Calu3 (cell line): ENCODE measurements around the gene TDRD12. TPM values are rescaled to one million over a fixed set of nuclear protein-coding genes. Genes with fewer than 3 reads are reported as not detected.
A peak's percentile ranks its signal among the peaks of the same experiment; 100 is the strongest.

Source experiments
- BruUV-seq: library from RNA; stranded (reverse); fragments of 400-500 nt; replicated peaks from 2 replicates; lab custom pipeline; 2021; lab: Mats Ljungman, UMichigan
- CTCF ChIA-PET: fragments of 300-600 bp; sonication (Branson Sonifier 250); formaldehyde crosslinking; loops from one replicate; lab custom pipeline; 2022; ENCODE audit warnings: antibody characterized with exemption; lab: Charles Lee
- DNase-seq: peaks from one replicate; pipeline ENCODE4 v3.0.0; 2022
- H3K27ac Mint-ChIP-seq: one replicate; pipeline ENCODE4 v1.8.0; 2022; ENCODE audit warnings: mixed read lengths; ENCODE audit not compliant: unreplicated experiment
- H3K27me3 Mint-ChIP-seq: one replicate; pipeline ENCODE4 v1.8.0; 2022; ENCODE audit warnings: mixed read lengths; ENCODE audit not compliant: unreplicated experiment
- H3K36me3 Mint-ChIP-seq: one replicate; pipeline ENCODE4 v1.8.0; 2022; ENCODE audit warnings: mild to moderate bottlenecking, moderate library complexity, mixed read lengths; ENCODE audit not compliant: insufficient read depth, unreplicated experiment
- H3K4me1 Mint-ChIP-seq: one replicate; pipeline ENCODE4 v1.8.0; 2022; ENCODE audit warnings: mild to moderate bottlenecking, low read depth, mixed read lengths; ENCODE audit not compliant: unreplicated experiment
- H3K4me3 Mint-ChIP-seq: one replicate; pipeline ENCODE4 v1.8.0; 2022; ENCODE audit warnings: mild to moderate bottlenecking, low read depth, moderate library complexity, mixed read lengths; ENCODE audit not compliant: unreplicated experiment
- H3K9me3 Mint-ChIP-seq: one replicate; pipeline ENCODE4 v1.8.0; 2022; ENCODE audit warnings: low read depth, mixed read lengths; ENCODE audit not compliant: unreplicated experiment
- CTCF ChIP-seq: fragments of 200-600 bp; IDR thresholded peaks from one replicate; pipeline ENCODE4 v1.8.0; 2022; ENCODE audit warnings: antibody characterized with exemption; ENCODE audit not compliant: unreplicated experiment
- intact Hi-C: fragments of 100-400 bp; cut with micrococcal nuclease; formaldehyde crosslinking; loops from one replicate; pipeline ENCODE4 v1.10.0; 2022; ENCODE audit not compliant: unreplicated experiment
- total RNA-seq: library from RNA; stranded (reverse); gene quantifications from 2 replicates; pipeline ENCODE4 v1.2.3, GENCODE V29; 2022

Gene TDRD12
- total RNA-seq, 1 experiment from 2014 or later, result 0.33 TPM

GRCh38 chr19:32720216-32720935, 809 bp downstream of the TDRD12 start:
- Mint-ChIP-seq H3K36me3 (no peaks in the 10 kb centered on the region), H3K9me3 (no peaks in the 10 kb centered on the region), H3K4me3 (no peak overlapping the region), H3K4me1 (peaks cover 9% of the 10 kb centered on the region), H3K27ac (no peak overlapping the region), H3K27me3 (no peaks in the 10 kb centered on the region)
- intact Hi-C loops, result no loop called here
- no TSS peak for BruUV-seq
- CTCF ChIA-PET, result no interaction called here
- no peak for DNase-seq
- peak; percentile 42 for TF ChIP-seq CTCF

GRCh38 chr19:32720936-32721250, 1.3 kb downstream of the TDRD12 start:
- no peak overlapping the region for H3K27ac Mint-ChIP-seq
- H3K4me3 Mint-ChIP-seq, result no peak overlapping the region
- H3K4me1 Mint-ChIP-seq, result peaks cover 9% of the 10 kb centered on the region
- CTCF ChIA-PET, result no interaction called here
- no TSS peak for BruUV-seq
- no peaks in the 10 kb centered on the region for H3K36me3 Mint-ChIP-seq
- intact Hi-C loops, result no loop called here
- no peaks in the 10 kb centered on the region for H3K27me3 Mint-ChIP-seq
- DNase-seq, result no peak
- TF ChIP-seq CTCF, result no peak
- H3K9me3 Mint-ChIP-seq, result no peaks in the 10 kb centered on the region

GRCh38 chr19:32735936-32736335, 16.4 kb downstream of the TDRD12 start:
- no peaks in the 10 kb centered on the region for H3K4me1 Mint-ChIP-seq
- no peaks in the 10 kb centered on the region for H3K9me3 Mint-ChIP-seq
- no peaks in the 10 kb centered on the region for H3K36me3 Mint-ChIP-seq
- TF ChIP-seq CTCF, result no peak
- H3K4me3 Mint-ChIP-seq, result no peak overlapping the region
- BruUV-seq, result no TSS peak
- intact Hi-C loops, result no loop called here
- CTCF ChIA-PET, result no interaction called here
- DNase-seq, result no peak
- H3K27me3 Mint-ChIP-seq, result peaks cover 25% of the 10 kb centered on the region
- H3K27ac Mint-ChIP-seq, result no peak overlapping the region

GRCh38 chr19:32743021-32743420, 23.5 kb downstream of the TDRD12 start:
- Mint-ChIP-seq H3K27ac (no peak overlapping the region), H3K27me3 (peaks cover 36% of the 10 kb centered on the region), H3K9me3 (no peaks in the 10 kb centered on the region), H3K4me3 (no peak overlapping the region), H3K36me3 (no peaks in the 10 kb centered on the region), H3K4me1 (no peaks in the 10 kb centered on the region)
- intact Hi-C loops, result no loop called here
- CTCF ChIA-PET, result no interaction called here
- DNase-seq, result no peak
- BruUV-seq, result no TSS peak
- no peak for TF ChIP-seq CTCF
